Endothelial cell of umbilical vein (primary cell): ENCODE results near the gene TRPC6. TPM values are rescaled to one million over a fixed set of nuclear protein-coding genes. Genes with fewer than 3 reads are reported as not detected.
"Not testable (repeated sequence)": the region's sequence is repeated elsewhere in the genome, so short reads cannot be mapped to it uniquely, and the experiment has no call there.

Experiments used
- BruUV-seq: library from RNA; stranded (reverse); fragments of 400-500 nt; replicated peaks from 2 replicates; lab custom pipeline; 2021; lab: Mats Ljungman, UMichigan
- CTCF ChIA-PET: fragments of 300-600, 350-600 bp; sonication (Branson Sonifier 250); formaldehyde crosslinking; loops from one replicate; lab custom pipeline; 2021; ENCODE audit warnings: antibody characterized with exemption, inconsistent platforms; lab: Charles Lee
- POLR2A ChIA-PET: fragments of 300-600, 350-600 bp; sonication (Branson Sonifier 250); formaldehyde crosslinking; loops from one replicate; lab custom pipeline; 2021; ENCODE audit warnings: antibody characterized with exemption, inconsistent platforms; lab: Charles Lee
- DNase-seq: peaks from one replicate; pipeline ENCODE4 v3.0.0-alpha.2; 2011; ENCODE audit warnings: low read depth, low spot score
- FAIRE-seq: peaks from 2 replicates; lab custom pipeline; 2011; peaks lifted over from hg19 to GRCh38; lab: Jason Lieb, UNC
- H2AFZ ChIP-seq: 2 replicates; pipeline ENCODE4 v1.6.0; 2012; ENCODE audit warnings: low read depth, low read length, control low read depth, inconsistent platforms
- H3K27ac ChIP-seq: 2 replicates; pipeline ENCODE4 v1.5.1; 2011; ENCODE audit warnings: low read depth, mild to moderate bottlenecking, control low read depth, low read length, moderate library complexity; ENCODE audit not compliant: insufficient read depth
- H3K27me3 ChIP-seq, 2 experiments: 2 replicates each; pipeline versions ENCODE4 v1.6.0 to v1.6.1; 2011; ENCODE audit warnings: low read length in 2 of 2, mixed read lengths in 1 of 2; ENCODE audit not compliant: control insufficient read depth in 2 of 2, insufficient read depth in 2 of 2
- H3K36me3 ChIP-seq, 2 experiments: 2 replicates in 1 of 2; 3 replicates in 1 of 2; pipeline ENCODE4 v1.5.1; 2011; ENCODE audit warnings: low read length in 2 of 2, mild to moderate bottlenecking in 1 of 2, moderate library complexity in 1 of 2; ENCODE audit not compliant: control insufficient read depth in 2 of 2, insufficient read depth in 2 of 2; ENCODE audit errors: extremely low read depth in 1 of 2
- H3K4me1 ChIP-seq: 3 replicates; pipeline ENCODE4 v1.5.1; 2011; ENCODE audit warnings: mild to moderate bottlenecking, low read length; ENCODE audit not compliant: control insufficient read depth, insufficient read depth; ENCODE audit errors: extremely low read depth
- H3K4me2 ChIP-seq: 2 replicates; pipeline ENCODE4 v1.6.1; 2011; ENCODE audit warnings: low read length, control low read depth, mixed read lengths; ENCODE audit not compliant: insufficient read depth
- H3K4me3 ChIP-seq, 3 experiments: fragments of 200-600 bp in 1 of 3; sonication (generic), shearing (Covaris generic) in 1 of 3; replicated peaks in 1 of 3; 2 replicates each; pipeline ENCODE4 v1.5.1; 2011 to 2016; ENCODE audit warnings: control low read depth in 3 of 3, low read length in 3 of 3, mild to moderate bottlenecking in 2 of 3, inconsistent platforms in 1 of 3, low read depth in 1 of 3, moderate library complexity in 1 of 3; ENCODE audit not compliant: insufficient read depth in 1 of 3
- H3K79me2 ChIP-seq: 2 replicates; pipeline ENCODE4 v1.6.0; 2012; ENCODE audit warnings: low read length, inconsistent platforms; ENCODE audit not compliant: control insufficient read depth, insufficient read depth
- H3K9ac ChIP-seq: replicated peaks from 2 replicates; pipeline ENCODE3; 2011; ENCODE audit warnings: low read length, control low read depth; ENCODE audit not compliant: insufficient read depth; ENCODE audit errors: extremely low read depth
- H3K9me1 ChIP-seq: replicated peaks from 3 replicates; pipeline ENCODE4 v1.6.0; 2011; ENCODE audit warnings: mild to moderate bottlenecking, low read length; ENCODE audit not compliant: control insufficient read depth, insufficient read depth; ENCODE audit errors: extremely low read depth
- H3K9me3 ChIP-seq: replicated peaks from 2 replicates; pipeline ENCODE4 v1.5.1; 2012; ENCODE audit warnings: low read length, inconsistent platforms; ENCODE audit not compliant: control insufficient read depth, insufficient read depth
- H4K20me1 ChIP-seq: replicated peaks from 2 replicates; pipeline ENCODE3; 2011; ENCODE audit warnings: mild to moderate bottlenecking, low read length; ENCODE audit not compliant: control insufficient read depth, insufficient read depth; ENCODE audit errors: extremely low read depth
- CTCF ChIP-seq, 2 donors: IDR thresholded peaks; 1 replicate in 1 of 2; 2 replicates in 1 of 2; pipeline ENCODE4 v1.5.1; 2011; ENCODE audit warnings: low read length in 2 of 2, mild to moderate bottlenecking in 2 of 2, moderate library complexity in 2 of 2, control low read depth in 1 of 2, inconsistent platforms in 1 of 2, low read depth in 1 of 2; ENCODE audit not compliant: insufficient read depth in 1 of 2; ENCODE audit errors: extremely low read depth in 1 of 2
- EZH2 ChIP-seq: IDR thresholded peaks from 2 replicates; pipeline ENCODE4 v1.6.1; 2012; ENCODE audit warnings: borderline replicate concordance, low read depth, mild to moderate bottlenecking, moderate library complexity, low read length, inconsistent platforms; ENCODE audit not compliant: severe bottlenecking
- FOS ChIP-seq: IDR thresholded peaks from 2 replicates; pipeline ENCODE4 v1.6.1; 2011; ENCODE audit warnings: mild to moderate bottlenecking, low read length, moderate library complexity, borderline replicate concordance; ENCODE audit not compliant: insufficient read depth
- GATA2 ChIP-seq: IDR thresholded peaks from 2 replicates; pipeline ENCODE4 v1.7.0; 2011; ENCODE audit warnings: low read depth, mild to moderate bottlenecking, moderate library complexity, mixed read lengths, low read length; ENCODE audit not compliant: insufficient read length, insufficient read depth
- JUN ChIP-seq: IDR thresholded peaks from 2 replicates; pipeline ENCODE4 v1.6.1; 2011; ENCODE audit warnings: borderline replicate concordance, low read depth; ENCODE audit not compliant: insufficient read length, insufficient read depth
- MAX ChIP-seq: IDR thresholded peaks from 2 replicates; pipeline ENCODE4 v1.6.1; 2011; ENCODE audit not compliant: insufficient read depth, insufficient read length
- MYC ChIP-seq: IDR thresholded peaks from one replicate; pipeline ENCODE4 v1.6.1; 2011; ENCODE audit warnings: mild to moderate bottlenecking, low read depth, low read length
- POLR2A ChIP-seq: IDR thresholded peaks from 2 replicates; pipeline ENCODE4 v1.6.1; 2012; ENCODE audit warnings: low read depth, mild to moderate bottlenecking, control low read depth, low read length
- POLR2AphosphoS5 ChIP-seq: IDR thresholded peaks from 2 replicates; pipeline ENCODE4 v1.6.1; 2012; ENCODE audit warnings: low read depth, mild to moderate bottlenecking, control low read depth, low read length, moderate library complexity; ENCODE audit not compliant: insufficient read depth
- dilution Hi-C: fragments of 300-500 bp; cut with MboI; formaldehyde crosslinking; loops from one replicate; pipeline ENCODE4 v1.15.0; 2019; ENCODE audit warnings: low sequenced_read_pairs; ENCODE audit not compliant: extremely low pct_ligation_motif_present
- intact Hi-C: fragments of 100-400 bp; cut with micrococcal nuclease; formaldehyde crosslinking; loops from one replicate; pipeline ENCODE4 v1.10.0; 2022
- polyA plus RNA-seq, 4 experiments: library from polyadenylated mRNA; depleted of rRNA in 3 of 4; stranded (reverse) in 3 of 4; unstranded in 1 of 4; fragments of >200 nt; gene quantifications; 2 replicates each; pipeline versions ENCODE4 v1.2.1 to v1.2.3, GENCODE V29; 2011 to 2012; ENCODE audit warnings: missing spikeins in 1 of 4
- total RNA-seq: library from RNA; stranded (reverse); gene quantifications from 2 replicates; pipeline ENCODE4 v1.2.3, GENCODE V29; 2021

The TRPC6 gene
- total and polyA plus RNA-seq, 2 donors (not counting 3 experiments of a cell fraction or from before 2014, with no cell fraction given): not detected

- Histone ChIP-seq H3K36me3 (no peaks in the 10 kb centered on the region), H3K9me1 (no peaks in the 10 kb centered on the region), H3K4me1 (no peaks in the 10 kb centered on the region), H3K4me2 (no peak overlapping the region), H2AFZ (no peak overlapping the region), H3K27ac (no peak overlapping the region), H3K27me3 (no peaks in the 10 kb centered on the region), H3K4me3 (no peak overlapping the region), H4K20me1 (no peaks in the 10 kb centered on the region), H3K9me3 (no peaks in the 10 kb centered on the region), H3K9ac (no peak overlapping the region), H3K79me2 (no peaks in the 10 kb centered on the region)
- DNase-seq (no peak), FAIRE-seq (no peak)
- no TSS peak for BruUV-seq
- TF ChIP-seq FOS (no peak), MAX (no peak), MYC (no peak), POLR2AphosphoS5 (no peak), JUN (no peak), POLR2A (no peak), EZH2 (no peak), GATA2 (no peak), CTCF (IDR thresholded peaks at IDR 0.05; ENCODE audit: extremely low read depth in 1 of 2, insufficient read depth in 1 of 2, low read depth in 1 of 2, low read length in 2 of 2) (no peak)
- dilution Hi-C loops (no loop called here), intact Hi-C loops (no loop called here)
- POLR2A ChIA-PET: no interaction called here
- CTCF ChIA-PET: no interaction called here
Measured at GRCh38 chr11:101439488-101439887, 144.3 kb downstream of the TRPC6 start.

- dilution Hi-C loops, BruUV-seq: not testable (repeated sequence)
Measured at GRCh38 chr11:101438708-101439107, 145.1 kb downstream of the TRPC6 start.

More at GRCh38 chr11:101438708-101439107, 145.1 kb downstream of the TRPC6 start:
- H2AFZ ChIP-seq, CTCF ChIA-PET, H3K27me3 ChIP-seq, H3K27ac ChIP-seq, FAIRE-seq, H3K9me3 ChIP-seq, H3K79me2 ChIP-seq, DNase-seq, H4K20me1 ChIP-seq, H3K36me3 ChIP-seq, intact Hi-C loops, H3K9ac ChIP-seq, POLR2A ChIA-PET, H3K4me2 ChIP-seq, H3K4me1 ChIP-seq, H3K4me3 ChIP-seq, H3K9me1 ChIP-seq: not testable (repeated sequence)
